CMK (cell line): ENCODE data around the gene KLHL24.
"Not testable (repeated sequence)": the region's sequence is repeated elsewhere in the genome, so short reads cannot be mapped to it uniquely, and the experiment has no call there.

Experiments used
- DNase-seq: peaks from one replicate; pipeline ENCODE4 v3.0.0-alpha.2; 2010; ENCODE audit warnings: low read depth

Gene KLHL24

GRCh38 chr3:183635431-183636220, at the start of gene KLHL24:
TSS of gene KLHL24 (plus strand) at chr3:183635623. CDS start at chr3:183650357, 14,734 bp downstream.
- peak; percentile 43 for DNase-seq

DNA sequence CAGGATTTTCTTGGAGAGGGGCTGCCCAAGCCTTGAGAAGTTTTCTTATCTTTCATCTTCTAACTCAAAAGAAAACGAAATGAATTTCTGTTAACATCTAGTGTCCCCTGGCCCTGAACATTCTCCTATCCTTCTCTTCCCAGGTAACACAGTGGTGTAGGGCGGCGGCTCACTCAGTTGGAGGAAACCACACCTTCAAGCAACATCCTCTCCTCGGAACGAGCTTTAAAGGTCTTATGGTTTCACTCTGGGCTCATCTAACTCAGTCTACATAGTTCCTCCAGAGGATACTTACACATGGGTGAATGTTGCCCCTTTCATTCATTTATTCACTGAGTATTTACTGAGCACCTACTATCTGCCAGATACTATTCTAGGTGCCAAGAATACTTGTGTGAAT, 48.9 kb upstream of the KLHL24 start:
- no peak for DNase-seq

- no peak for DNase-seq
Measured at GRCh38 chr3:183587336-183587735, 48.1 kb upstream of the KLHL24 start.

DNA sequence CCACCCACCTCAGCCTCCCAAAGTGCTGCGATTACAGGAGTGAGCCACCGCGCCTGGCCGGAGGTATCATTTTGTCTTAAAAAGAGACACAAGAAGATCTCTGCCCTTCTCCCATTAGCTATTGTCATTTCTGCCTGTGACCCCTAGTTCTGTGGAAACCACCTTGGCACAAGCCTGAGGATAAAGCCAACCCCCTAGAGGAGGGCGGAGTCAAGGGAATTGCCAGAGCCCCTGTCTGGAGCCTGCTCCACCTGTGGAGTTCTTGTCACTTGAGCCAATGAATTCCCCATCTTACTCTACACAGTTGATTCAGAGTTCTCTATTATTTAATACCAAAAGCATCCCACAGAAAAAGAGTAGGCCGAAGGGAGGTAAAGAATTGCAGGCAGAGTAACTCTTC, 45.0 kb upstream of the KLHL24 start:
- DNase-seq = no peak

GRCh38 chr3:183591881-183592521, 43.4 kb upstream of the KLHL24 start:
- no peak for DNase-seq

GRCh38 chr3:183592821-183593220, 42.6 kb upstream of the KLHL24 start:
- DNase-seq = no peak

- no peak for DNase-seq
Measured at GRCh38 chr3:183594636-183595035, 40.8 kb upstream of the KLHL24 start.

DNA sequence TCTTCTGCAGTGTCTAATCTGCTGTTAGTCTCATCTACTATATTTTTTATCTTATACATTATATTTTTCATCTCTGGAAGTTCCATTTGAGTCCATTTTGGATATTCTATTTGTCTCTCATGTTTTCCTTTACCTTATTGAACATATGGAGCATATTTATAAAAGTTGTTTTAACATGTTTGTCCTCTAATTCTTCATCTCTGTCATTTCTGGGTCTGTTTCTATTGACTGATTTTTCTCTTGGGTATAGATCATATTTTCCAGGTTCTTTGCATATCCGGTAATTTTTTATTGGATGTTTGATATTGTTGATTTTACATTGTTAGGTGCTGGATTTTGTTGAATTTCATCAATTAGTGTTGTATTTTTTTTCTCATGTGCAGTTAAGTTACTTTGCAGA, 37.5 kb upstream of the KLHL24 start:
- no peak for DNase-seq

GRCh38 chr3:183611326-183611725, 24.1 kb upstream of the KLHL24 start:
- not testable (repeated sequence) for DNase-seq

DNA sequence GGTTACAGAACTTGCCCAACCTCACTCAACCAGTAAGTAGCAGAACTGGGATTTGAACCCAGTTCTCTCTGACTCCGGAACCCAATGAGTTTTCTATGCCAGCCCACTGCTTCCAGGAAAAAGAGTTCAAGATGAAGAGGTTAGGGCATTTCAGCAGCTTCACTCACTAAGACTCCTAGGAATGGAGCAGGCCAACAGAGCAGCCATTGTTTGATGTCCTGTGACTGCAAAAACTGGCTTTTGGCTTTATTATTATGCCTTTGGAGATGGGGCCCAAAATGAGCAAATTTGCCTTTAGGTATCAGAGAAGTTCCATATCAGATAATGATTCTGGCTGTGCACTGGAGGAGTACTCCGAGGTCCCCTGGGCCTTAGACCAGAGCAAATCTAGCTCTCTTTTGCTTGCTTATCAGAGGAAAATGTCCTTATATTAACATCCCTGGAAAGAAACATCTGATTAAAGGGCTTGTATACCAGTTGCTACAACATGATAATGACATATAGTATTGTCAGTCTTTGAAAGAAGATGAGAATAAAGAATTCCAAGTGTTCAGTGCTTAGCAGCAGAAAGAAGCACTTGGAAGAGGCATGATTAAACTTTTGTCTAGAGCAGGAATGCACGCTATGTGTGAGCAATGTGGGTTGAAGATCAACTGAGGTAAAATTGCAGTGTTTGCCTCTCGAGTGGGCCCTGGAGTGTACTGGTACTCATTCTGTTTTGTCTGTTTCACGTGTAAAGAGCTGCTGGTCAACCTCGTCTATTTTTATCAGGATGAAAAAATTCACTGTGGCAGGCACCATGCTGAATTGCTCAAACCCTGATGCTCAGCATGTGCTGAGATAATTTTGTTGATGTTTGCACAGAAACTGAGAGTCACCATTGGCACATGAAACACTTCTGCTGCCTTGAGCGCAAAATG, 21.8 kb upstream of the KLHL24 start:
- no peak for DNase-seq

DNA sequence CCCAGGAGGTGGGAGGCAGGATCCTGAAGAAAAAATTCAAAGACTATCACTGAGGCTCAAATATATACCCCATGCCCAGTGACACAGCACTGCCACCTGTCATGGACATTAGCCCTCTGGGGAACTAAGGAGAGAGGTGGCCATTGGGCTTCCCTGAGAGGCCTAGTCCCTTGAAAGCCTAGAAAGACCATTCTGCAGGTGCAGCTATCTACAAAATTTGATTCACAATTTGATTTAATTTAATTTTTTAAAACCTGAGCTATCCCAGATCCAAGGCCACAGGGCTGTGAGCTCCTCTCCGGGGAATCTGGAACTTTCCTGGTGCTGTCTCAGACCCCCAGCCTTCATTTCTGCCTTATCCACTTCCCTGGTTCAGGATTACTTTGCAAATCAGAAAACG, 16.9 kb upstream of the KLHL24 start:
- DNase-seq = no peak

DNA sequence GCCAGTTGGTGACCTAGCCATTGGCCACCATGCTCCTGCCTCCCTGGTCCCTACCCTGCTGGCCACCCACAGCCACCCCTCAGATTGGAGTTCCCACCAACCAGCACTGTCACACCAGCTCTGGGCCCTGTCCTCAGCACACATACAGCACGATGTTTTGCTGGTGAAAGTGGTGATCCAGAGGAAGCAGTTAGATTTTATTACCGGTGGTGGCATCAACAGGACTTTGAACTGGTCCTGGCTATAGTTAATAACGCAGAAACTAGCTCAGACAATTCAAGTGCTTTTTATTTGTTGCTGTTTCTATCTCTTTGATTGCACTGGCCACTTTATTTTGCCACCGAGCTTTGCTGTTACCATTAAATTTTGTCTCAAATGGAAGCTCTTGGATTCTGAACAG, 16.4 kb upstream of the KLHL24 start:
- no peak for DNase-seq

- no peak for DNase-seq
Measured at GRCh38 chr3:183619624-183620251, 15.7 kb upstream of the KLHL24 start.

- no peak for DNase-seq
Measured at GRCh38 chr3:183620252-183620628, 15.2 kb upstream of the KLHL24 start.

- DNase-seq = not testable (repeated sequence)
Measured at GRCh38 chr3:183622473-183622872, 12.9 kb upstream of the KLHL24 start.

GRCh38 chr3:183626877-183627594, 8.4 kb upstream of the KLHL24 start:
- DNase-seq = no peak

DNA sequence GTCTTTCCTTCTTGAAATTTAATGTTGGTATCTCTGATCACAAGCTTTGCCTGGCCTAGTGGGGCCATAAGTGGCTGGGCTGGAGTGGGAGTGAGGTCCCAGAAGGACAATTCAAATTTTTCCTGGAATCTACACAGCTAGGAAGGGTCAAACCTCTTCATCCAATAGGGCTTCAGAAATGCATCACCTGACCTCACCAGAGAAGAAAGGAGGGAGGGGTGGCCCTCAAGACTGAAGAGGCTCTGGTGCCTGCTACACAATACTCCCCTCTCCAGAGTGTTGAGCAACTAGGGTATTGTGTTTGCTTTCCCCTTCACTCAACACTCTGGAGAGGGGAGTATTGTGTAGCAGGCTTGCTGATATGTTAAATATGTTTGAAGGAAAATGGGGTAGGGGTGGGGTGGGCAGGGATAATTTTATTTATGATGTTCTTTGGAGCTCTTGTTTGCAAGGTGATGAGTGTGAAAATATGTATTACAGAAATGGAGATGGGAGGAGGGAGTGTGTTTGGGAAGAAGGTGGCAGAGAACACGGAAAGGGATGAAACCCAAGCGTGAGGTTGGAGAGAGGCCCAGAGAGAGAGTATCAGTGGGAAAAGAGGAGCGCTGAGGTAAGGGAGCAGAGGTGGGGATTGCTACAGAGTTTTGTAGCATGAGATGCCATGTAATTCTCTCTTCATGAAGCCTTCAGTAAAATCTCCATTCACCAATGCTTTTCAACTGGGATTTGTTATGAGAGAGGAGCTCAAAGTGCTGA, 5.7 kb upstream of the KLHL24 start:
- no peak for DNase-seq

- no peak for DNase-seq
Measured at GRCh38 chr3:183631715-183632114, 3.7 kb upstream of the KLHL24 start.

DNA sequence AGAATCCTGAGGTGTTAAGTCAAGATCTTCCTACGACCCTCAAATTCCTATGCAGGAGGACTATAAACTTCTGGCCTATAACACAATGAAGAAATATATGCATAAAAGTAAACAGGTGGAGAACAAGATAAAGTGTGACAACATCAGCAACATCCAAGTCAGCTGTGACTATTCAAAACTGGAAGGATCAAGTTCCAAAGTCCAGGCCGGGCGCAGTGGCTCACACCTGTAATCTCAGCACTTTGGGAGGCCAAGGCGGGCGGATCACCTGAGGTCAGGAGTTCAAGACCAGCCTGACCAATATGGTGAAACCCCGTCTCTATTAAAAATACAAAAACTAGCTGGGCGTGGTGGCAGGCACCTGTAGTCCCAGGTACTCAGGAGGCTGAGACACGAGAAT, 2.7 kb upstream of the KLHL24 start:
- DNase-seq = not testable (repeated sequence)

- no peak for DNase-seq
Measured at GRCh38 chr3:183634707-183635106, 716 bp upstream of the KLHL24 start.

GRCh38 chr3:183635107-183635430, 354 bp upstream of the KLHL24 start:
- DNase-seq = no peak
